Measurements from ENCODE around the gene CALN1.

GRCh38 chr7:72445580-72445979, 33.4 kb upstream of the CALN1 start:
- TF ChIP-seq TRIM28 (IDR thresholded peaks at IDR 0.05), result no peak
- TF ChIP-seq, protein P1, sequence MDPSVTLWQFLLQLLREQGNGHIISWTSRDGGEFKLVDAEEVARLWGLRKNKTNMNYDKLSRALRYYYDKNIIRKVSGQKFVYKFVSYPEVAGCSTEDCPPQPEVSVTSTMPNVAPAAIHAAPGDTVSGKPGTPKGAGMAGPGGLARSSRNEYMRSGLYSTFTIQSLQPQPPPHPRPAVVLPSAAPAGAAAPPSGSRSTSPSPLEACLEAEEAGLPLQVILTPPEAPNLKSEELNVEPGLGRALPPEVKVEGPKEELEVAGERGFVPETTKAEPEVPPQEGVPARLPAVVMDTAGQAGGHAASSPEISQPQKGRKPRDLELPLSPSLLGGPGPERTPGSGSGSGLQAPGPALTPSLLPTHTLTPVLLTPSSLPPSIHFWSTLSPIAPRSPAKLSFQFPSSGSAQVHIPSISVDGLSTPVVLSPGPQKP (CRISPR knock-in tag; IDR thresholded peaks at IDR 0.05), result no peak
